Neural cell (in vitro differentiated cells): Measurements from ENCODE around the gene CDON.

Experiments
- EP300 ChIP-seq: fragments of 450-650 bp; conservative IDR thresholded peaks from 2 replicates; pipeline ENCODE4 v1.6.1; 2014; ENCODE audit warnings: antibody characterized with exemption, mild to moderate bottlenecking, moderate library complexity; ENCODE audit not compliant: poor library complexity, severe bottlenecking
- EZH2 ChIP-seq: fragments of 200-600, 300-800 bp; shearing (Covaris generic), sonication (generic); IDR thresholded peaks from 2 replicates; pipeline ENCODE4 v1.6.1; 2014; ENCODE audit warnings: antibody characterized with exemption, low read length, borderline replicate concordance, mild to moderate bottlenecking; ENCODE audit not compliant: insufficient read depth, poor library complexity, severe bottlenecking
- MXI1 ChIP-seq: fragments of 450-650 bp; conservative IDR thresholded peaks from 2 replicates; pipeline ENCODE4 v1.6.1; 2014; ENCODE audit warnings: antibody characterized with exemption, mild to moderate bottlenecking; ENCODE audit not compliant: poor library complexity, severe bottlenecking
- POLR2AphosphoS5 ChIP-seq: IDR thresholded peaks from 2 replicates; pipeline ENCODE4 v1.6.1; 2012
- SMC3 ChIP-seq: fragments of 450-650 bp; conservative IDR thresholded peaks from 2 replicates; pipeline ENCODE4 v1.6.1; 2014; ENCODE audit warnings: antibody characterized with exemption, mild to moderate bottlenecking, moderate library complexity; ENCODE audit not compliant: poor library complexity
- TAF1 ChIP-seq: IDR thresholded peaks from 2 replicates; pipeline ENCODE4 v1.6.1; 2012; ENCODE audit warnings: low read depth
- TF ChIP-seq, protein P1 (sequence below): IDR thresholded peaks from 2 replicates; pipeline ENCODE4 v1.6.1; 2012; ENCODE audit warnings: borderline replicate concordance
- TF ChIP-seq, protein P2 (sequence below): fragments of 450-650 bp; IDR thresholded peaks from 2 replicates; pipeline ENCODE4 v1.5.1; 2014; ENCODE audit warnings: antibody characterized with exemption, mild to moderate bottlenecking, moderate library complexity; ENCODE audit not compliant: poor library complexity, severe bottlenecking

DNA sequence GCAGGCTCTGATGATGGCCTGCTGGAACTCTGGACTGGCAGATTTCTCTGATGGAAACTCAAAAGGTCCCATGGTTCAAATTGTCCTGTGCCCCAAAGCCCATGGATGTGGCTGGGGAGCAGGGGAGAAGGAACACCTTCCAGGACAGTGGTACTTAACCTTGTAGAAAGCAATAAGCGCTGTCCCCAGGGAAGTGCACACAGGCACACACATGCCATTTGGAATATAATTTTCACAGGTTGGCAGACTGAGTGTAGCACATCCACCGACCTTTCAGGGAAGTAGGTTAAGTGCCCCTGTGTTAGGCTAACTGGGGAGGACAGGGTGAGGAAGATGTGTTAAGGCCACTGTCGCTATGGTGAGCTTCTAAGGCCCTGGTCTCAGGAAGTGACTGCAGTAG lies 140.5 kb downstream of the CDON start:
- TF ChIP-seq, protein P1, sequence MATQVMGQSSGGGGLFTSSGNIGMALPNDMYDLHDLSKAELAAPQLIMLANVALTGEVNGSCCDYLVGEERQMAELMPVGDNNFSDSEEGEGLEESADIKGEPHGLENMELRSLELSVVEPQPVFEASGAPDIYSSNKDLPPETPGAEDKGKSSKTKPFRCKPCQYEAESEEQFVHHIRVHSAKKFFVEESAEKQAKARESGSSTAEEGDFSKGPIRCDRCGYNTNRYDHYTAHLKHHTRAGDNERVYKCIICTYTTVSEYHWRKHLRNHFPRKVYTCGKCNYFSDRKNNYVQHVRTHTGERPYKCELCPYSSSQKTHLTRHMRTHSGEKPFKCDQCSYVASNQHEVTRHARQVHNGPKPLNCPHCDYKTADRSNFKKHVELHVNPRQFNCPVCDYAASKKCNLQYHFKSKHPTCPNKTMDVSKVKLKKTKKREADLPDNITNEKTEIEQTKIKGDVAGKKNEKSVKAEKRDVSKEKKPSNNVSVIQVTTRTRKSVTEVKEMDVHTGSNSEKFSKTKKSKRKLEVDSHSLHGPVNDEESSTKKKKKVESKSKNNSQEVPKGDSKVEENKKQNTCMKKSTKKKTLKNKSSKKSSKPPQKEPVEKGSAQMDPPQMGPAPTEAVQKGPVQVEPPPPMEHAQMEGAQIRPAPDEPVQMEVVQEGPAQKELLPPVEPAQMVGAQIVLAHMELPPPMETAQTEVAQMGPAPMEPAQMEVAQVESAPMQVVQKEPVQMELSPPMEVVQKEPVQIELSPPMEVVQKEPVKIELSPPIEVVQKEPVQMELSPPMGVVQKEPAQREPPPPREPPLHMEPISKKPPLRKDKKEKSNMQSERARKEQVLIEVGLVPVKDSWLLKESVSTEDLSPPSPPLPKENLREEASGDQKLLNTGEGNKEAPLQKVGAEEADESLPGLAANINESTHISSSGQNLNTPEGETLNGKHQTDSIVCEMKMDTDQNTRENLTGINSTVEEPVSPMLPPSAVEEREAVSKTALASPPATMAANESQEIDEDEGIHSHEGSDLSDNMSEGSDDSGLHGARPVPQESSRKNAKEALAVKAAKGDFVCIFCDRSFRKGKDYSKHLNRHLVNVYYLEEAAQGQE = no peak
- TF ChIP-seq, protein P2, sequence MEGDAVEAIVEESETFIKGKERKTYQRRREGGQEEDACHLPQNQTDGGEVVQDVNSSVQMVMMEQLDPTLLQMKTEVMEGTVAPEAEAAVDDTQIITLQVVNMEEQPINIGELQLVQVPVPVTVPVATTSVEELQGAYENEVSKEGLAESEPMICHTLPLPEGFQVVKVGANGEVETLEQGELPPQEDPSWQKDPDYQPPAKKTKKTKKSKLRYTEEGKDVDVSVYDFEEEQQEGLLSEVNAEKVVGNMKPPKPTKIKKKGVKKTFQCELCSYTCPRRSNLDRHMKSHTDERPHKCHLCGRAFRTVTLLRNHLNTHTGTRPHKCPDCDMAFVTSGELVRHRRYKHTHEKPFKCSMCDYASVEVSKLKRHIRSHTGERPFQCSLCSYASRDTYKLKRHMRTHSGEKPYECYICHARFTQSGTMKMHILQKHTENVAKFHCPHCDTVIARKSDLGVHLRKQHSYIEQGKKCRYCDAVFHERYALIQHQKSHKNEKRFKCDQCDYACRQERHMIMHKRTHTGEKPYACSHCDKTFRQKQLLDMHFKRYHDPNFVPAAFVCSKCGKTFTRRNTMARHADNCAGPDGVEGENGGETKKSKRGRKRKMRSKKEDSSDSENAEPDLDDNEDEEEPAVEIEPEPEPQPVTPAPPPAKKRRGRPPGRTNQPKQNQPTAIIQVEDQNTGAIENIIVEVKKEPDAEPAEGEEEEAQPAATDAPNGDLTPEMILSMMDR = no peak
- TF ChIP-seq POLR2AphosphoS5 (no peak), SMC3 (no peak), MXI1 (no peak), EP300 (no peak), EZH2 (no peak), TAF1 (no peak)
